ENCODE data around the gene TOMM5.
A peak's percentile ranks its signal among the peaks of the same experiment; 100 is the strongest.

Gene TOMM5

GRCh38 chr9:37549527-37549926, 42.9 kb downstream of the TOMM5 start:
- no peak overlapping the region for H3K27ac ChIP-seq
- TF ChIP-seq CTCF (conservative IDR thresholded peaks at IDR 0.05), result no peak

- TF ChIP-seq CTCF (conservative IDR thresholded peaks at IDR 0.05), result no peak
- H3K27ac ChIP-seq, result no peak overlapping the region
These were observed 45.0 kb downstream of the TOMM5 start for GRCh38 chr9:37547328-37547878.

- peak overlapping the region; percentile 95; the same call in 1 of the 2 replicates for H3K27ac ChIP-seq
- TF ChIP-seq CTCF (conservative IDR thresholded peaks at IDR 0.05), result no peak
These were observed 48.9 kb downstream of the TOMM5 start for GRCh38 chr9:37543468-37543867.

GRCh38 chr9:37542895-37543294, 49.5 kb downstream of the TOMM5 start:
- TF ChIP-seq CTCF (conservative IDR thresholded peaks at IDR 0.05), result no peak
- peak overlapping the region; percentile 95 for H3K27ac ChIP-seq

- TF ChIP-seq CTCF (conservative IDR thresholded peaks at IDR 0.05), result no peak
- peak overlapping the region; percentile 95 for H3K27ac ChIP-seq
These were observed 49.9 kb downstream of the TOMM5 start for GRCh38 chr9:37542488-37542887.

GRCh38 chr9:37541465-37541864, 50.9 kb downstream of the TOMM5 start:
- H3K27ac ChIP-seq, result peak overlapping the region; percentile 95
- TF ChIP-seq CTCF (conservative IDR thresholded peaks at IDR 0.05), result no peak

- peak; percentile 46 for TF ChIP-seq CTCF (conservative IDR thresholded peaks at IDR 0.05)
- peak overlapping the region; percentile 95 for H3K27ac ChIP-seq
These were observed 51.8 kb downstream of the TOMM5 start for GRCh38 chr9:37540634-37541033.

Measured in VCaP (cell line).